Measurements from ENCODE around the gene MCL1. TPM values are rescaled to one million over a fixed set of nuclear protein-coding genes. Genes with fewer than 3 reads are reported as not detected.

The MCL1 gene
- total RNA-seq, 1 experiment from 2014 or later, result 264 TPM

- no peak for DNase-seq (ENCODE audit: low read depth)
These were observed 21.6 kb downstream of the MCL1 start for GRCh38 chr1:150557813-150558212.

DNA sequence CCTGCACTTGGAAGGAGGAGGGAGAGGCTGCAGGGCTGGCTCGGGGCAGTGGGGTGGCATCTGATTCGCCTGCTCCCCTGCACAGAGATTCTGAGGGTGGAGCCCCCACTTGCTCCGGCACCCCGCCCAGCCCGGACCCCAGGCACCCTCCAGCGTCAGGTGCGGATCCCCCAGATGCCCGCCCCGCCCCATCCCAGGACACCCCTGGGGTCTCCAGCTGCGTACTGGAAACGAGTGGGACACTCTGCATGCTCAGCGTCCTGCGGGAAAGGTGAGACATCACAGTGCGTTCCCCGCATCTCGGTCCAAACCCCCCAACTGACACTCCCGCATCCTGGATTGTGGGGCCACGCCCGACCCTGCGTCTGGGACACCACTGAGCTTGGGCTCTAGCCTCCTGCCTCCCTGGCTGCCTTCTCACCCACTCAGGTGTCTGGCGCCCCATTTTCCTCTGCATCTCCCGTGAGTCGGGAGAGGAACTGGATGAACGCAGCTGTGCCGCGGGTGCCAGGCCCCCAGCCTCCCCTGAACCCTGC, 22.3 kb downstream of the MCL1 start:
- no peak for DNase-seq (ENCODE audit: low read depth)

DNA sequence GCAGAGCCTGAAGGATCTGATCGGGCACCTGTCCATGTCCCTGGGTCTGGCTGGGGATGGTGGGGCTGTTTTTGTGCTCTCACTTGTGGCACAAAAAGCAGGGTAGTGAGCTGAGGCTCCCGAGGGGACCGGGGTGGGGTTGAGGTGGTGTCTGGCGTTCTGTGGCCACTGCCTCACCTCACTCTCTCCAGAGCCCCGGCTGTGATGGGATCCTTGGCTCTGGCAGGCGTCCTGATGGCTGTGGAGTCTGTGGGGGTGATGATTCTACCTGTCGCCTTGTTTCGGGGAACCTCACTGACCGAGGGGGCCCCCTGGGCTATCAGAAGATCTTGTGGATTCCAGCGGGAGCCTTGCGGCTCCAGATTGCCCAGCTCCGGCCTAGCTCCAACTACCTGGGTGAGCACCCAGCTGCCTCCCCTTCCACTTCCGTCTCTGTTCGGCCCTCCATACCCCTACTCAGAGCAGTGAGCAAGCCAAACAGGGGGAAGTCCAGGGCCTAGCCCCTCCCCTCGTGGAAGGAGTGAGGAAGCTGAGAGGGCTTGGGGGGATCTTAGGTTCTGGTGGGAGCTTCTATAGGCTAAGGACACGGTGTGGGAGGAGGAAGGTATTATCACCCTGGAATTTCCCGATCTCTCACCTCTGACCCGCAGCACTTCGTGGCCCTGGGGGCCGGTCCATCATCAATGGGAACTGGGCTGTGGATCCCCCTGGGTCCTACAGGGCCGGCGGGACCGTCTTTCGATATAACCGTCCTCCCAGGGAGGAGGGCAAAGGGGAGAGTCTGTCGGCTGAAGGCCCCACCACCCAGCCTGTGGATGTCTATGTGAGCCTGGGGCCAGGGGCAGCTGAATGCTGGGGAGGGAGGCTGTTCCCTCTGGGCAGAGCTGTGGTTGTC, 23.2 kb downstream of the MCL1 start:
- DNase-seq (ENCODE audit: low read depth), result no peak

DNA sequence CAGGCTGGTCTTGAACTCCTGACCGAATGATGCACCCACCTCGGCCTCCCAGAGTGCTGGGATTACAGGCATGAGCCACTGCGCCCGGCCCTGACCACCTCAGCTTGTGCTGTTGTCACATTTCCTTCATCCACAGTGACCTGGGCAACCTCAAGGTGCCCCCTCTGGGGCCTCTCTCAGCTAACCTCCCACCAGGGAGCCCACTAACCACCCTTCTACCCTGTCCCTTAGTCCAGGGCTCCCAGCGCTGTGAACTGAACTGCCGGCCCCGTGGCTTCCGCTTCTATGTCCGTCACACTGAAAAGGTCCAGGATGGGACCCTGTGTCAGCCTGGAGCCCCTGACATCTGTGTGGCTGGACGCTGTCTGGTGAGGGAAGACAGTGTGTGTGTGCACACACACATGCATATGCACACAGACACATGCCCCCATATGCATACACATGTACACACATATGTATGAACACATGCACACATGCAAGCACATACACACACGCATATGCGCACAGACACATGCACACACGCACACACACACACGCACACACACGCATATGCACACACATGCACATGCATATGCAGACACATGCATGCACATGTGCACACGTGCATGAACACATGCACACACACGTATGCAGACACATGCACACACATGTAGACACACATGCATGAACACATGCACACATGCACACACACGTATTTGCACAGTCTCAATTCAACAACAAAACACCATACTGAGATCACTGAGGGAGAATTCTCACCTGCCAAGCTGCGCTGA, 24.0 kb downstream of the MCL1 start:
- DNase-seq (ENCODE audit: low read depth), result no peak

DNA sequence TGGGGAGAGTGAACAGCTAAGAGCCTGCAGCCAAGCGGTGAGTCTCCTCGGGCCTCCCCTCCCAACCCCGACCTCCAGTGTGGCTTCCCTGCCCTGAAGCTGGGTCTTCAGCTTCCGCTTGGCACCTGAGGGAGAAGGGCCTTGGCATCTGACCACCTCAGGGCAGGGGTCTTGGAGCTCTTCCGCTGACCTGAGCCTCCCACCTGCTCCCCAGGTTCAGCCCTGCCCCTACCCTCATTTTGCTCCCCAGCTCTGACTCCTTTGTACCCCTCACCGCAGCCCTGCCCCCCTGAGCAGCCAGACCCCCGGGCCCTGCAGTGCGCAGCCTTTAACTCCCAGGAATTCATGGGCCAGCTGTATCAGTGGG, 25.3 kb downstream of the MCL1 start:
- DNase-seq (ENCODE audit: low read depth), result no peak

- no peak for DNase-seq (ENCODE audit: low read depth)
These were observed 25.9 kb downstream of the MCL1 start for GRCh38 chr1:150553392-150554085.

DNA sequence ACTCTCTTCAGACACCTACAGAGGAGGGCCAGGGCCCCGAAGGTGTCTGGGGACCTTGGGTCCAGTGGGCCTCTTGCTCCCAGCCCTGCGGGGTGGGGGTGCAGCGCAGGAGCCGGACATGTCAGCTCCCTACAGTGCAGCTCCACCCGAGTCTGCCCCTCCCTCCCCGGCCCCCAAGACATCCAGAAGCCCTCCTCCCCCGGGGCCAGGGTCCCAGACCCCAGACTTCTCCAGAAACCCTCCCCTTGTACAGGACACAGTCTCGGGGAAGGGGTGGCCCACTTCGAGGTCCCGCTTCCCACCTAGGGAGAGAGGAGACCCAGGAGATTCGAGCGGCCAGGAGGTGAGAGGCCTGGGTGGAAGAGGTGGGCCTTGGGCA, 26.5 kb downstream of the MCL1 start:
- DNase-seq (ENCODE audit: low read depth), result no peak

GRCh38 chr1:150552128-150552910, 27.1 kb downstream of the MCL1 start:
- DNase-seq (ENCODE audit: low read depth), result peak; percentile 94

GRCh38 chr1:150551784-150552127, 27.7 kb downstream of the MCL1 start:
- no peak for DNase-seq (ENCODE audit: low read depth)

GRCh38 chr1:150551051-150551783, 28.2 kb downstream of the MCL1 start:
- no peak for DNase-seq (ENCODE audit: low read depth)

GRCh38 chr1:150550222-150551050, 29.0 kb downstream of the MCL1 start:
- DNase-seq (ENCODE audit: low read depth), result no peak

DNA sequence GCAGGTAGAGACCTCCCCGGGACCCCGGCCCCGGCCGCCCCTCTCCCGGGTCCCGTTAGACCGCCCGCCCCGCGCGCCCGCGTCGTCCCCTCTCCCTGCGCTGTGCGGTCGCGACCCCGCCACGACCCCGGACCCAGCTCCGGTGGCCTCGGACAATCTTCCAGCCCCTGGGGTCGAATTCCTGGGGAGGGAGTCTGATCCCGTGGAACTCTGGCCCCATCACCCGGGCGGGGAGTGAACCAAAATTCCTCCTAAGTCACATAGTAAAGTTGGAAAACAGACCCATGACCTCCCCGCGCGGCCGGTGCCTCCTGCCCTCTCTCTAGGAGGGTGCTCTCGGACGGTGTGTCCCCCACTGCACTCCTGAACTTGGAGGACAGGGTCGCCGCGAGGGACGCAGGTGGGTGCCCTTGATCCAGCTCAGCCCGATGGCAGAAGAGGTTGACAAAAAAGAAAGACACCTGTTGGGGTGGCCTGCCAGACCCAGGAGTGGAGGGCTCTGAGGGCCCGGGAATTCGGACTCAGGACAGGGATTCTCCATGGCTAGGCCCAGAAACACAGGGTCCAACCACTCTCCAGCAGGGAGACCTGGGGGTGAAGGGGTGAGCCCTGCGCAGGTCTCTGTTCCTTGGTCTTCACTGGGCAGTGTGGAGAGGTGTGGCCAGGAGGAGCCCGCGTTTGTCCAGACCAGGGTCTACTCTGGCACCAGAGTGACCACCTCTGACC, 29.8 kb downstream of the MCL1 start:
- DNase-seq (ENCODE audit: low read depth), result no peak

DNA sequence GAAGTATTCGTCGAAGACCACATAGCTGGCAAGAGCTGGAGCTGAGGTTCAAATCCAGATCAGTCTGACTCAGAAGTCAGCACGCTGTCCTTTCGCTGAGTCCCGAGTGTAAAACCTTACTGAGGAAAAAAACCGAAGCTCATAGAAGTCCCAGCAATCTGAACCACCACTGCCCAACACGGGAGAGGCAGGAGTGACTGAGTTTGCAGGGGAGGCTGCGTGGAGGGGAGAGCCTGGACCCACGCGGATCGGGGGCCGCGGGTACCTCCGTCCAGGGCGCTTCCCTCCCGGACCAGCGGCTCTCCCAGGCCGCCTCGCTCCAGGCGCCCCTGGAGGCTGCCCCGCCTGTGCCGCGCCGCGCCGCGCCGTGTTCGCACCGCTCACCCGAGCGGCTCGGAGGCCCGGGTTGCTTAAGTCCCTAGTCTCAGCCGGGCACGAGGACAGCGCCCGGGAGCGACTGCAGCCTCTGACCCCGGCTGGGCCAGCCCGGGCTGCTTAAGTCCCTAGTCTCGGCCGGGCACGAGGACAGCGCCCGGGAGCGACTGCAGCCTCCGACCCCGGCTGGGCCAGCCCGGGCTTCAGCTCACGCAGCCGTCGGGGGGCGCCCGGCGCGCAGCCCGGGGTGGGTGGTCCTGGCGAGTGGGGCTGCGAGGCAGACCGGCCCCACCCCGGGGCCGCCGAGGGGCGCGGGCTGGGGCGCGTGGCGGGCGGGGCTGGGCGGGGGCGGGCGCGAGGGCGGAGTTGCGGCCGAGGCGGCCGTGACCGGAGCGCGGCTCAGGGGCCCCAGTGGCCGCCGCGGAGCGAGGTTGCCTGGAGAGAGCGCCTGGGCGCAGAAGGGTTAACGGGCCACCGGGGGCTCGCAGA, 30.5 kb downstream of the MCL1 start, which contains the start of gene ADAMTSL4:
ADAMTSL4 (plus strand) TSS at position 777 of the 864 bp plus-strand sequence. CDS start 2,881 bp downstream, outside the sequence.
- DNase-seq (ENCODE audit: low read depth), result peak; percentile 52

- no peak for DNase-seq (ENCODE audit: low read depth)
These were observed 31.1 kb downstream of the MCL1 start for GRCh38 chr1:150548324-150548631.

GRCh38 chr1:150546294-150546937, 33.0 kb downstream of the MCL1 start:
- no peak for DNase-seq (ENCODE audit: low read depth)

DNA sequence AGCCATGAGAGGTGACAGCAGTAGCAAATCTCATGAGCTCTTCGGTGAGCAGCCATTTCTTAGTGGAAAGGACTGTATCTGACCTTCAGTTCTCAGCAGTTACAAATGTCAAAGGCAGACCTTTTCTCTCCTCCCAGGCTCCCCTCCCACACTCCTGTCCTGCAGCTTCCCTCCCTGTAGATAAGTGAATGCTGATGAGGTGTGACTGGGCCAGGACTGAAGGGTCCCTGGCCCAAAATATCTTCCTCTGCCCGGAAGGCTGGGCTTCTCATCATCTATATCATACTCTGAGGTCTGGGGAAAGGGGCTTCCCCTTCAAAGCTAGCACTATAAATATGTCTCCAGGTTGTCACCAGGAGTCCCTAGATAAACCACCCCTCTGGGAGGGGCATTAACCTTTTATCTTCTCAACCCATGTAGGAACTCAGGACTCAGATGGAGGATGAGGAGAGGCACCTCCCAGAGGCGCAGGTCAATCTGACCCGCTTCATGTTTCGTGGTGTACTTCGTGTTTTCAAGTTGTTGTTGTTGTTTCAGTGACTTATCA, 33.9 kb downstream of the MCL1 start:
- no peak for DNase-seq (ENCODE audit: low read depth)

DNA sequence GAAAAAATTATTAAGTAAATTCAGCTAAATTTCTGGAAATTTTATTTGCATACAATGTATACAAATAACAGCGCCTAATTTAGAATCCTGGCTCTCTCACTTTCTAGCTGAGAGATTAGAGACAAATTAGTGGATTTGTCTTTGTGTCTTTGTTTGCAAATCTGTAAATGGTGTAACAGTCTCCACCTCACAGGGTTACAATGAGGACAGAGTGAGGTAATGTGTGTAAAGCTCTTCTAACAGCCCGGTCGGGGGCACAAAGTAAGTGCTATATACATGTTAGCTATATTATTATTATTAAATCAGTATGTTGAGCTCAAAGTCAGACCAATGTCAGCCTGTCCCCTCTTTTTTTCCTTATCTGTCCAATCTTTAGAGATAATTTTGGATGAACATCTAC, 35.2 kb downstream of the MCL1 start:
- DNase-seq (ENCODE audit: low read depth), result no peak

All from HT1080 (cell line).